ENCODE measurements around the gene LLGL2.

Gene LLGL2

GRCh38 chr17:75507733-75508719 lies 17.5 kb upstream of the LLGL2 start:
- DNase-seq (ENCODE audit: low read depth, low spot score) = no peak
- TF ChIP-seq, protein P1, sequence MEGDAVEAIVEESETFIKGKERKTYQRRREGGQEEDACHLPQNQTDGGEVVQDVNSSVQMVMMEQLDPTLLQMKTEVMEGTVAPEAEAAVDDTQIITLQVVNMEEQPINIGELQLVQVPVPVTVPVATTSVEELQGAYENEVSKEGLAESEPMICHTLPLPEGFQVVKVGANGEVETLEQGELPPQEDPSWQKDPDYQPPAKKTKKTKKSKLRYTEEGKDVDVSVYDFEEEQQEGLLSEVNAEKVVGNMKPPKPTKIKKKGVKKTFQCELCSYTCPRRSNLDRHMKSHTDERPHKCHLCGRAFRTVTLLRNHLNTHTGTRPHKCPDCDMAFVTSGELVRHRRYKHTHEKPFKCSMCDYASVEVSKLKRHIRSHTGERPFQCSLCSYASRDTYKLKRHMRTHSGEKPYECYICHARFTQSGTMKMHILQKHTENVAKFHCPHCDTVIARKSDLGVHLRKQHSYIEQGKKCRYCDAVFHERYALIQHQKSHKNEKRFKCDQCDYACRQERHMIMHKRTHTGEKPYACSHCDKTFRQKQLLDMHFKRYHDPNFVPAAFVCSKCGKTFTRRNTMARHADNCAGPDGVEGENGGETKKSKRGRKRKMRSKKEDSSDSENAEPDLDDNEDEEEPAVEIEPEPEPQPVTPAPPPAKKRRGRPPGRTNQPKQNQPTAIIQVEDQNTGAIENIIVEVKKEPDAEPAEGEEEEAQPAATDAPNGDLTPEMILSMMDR (IDR thresholded peaks at IDR 0.05; ENCODE audit: insufficient read depth, low read length, missing control alignments) = no peak
- ChIA-PET CTCF (interaction anchor here (1.1 to 1.8 kb wide), 5 partner anchors 9 to 242 kb away, joined by 3 to 7 read pairs (median 3); partner anchors contain the start of genes SMIM5 and TSEN54), POLR2A (interaction anchor here (0.5 kb wide), 1 partner anchor 52 kb away, joined by 3 read pairs; no protein-coding TSS in a partner anchor)
- no peak overlapping the region for H3K4me3 ChIP-seq (ENCODE audit: low read depth, low read length)

GRCh38 chr17:75508931-75509361 lies 16.6 kb upstream of the LLGL2 start:
- DNase-seq (ENCODE audit: low read depth, low spot score) = no peak
- CTCF ChIA-PET = interaction anchor here (1.1 to 1.8 kb wide), 3 partner anchors 8 to 241 kb away, joined by 3 to 7 read pairs (median 3); partner anchors contain the start of gene TSEN54
- no peak overlapping the region for H3K4me3 ChIP-seq (ENCODE audit: low read depth, low read length)
- TF ChIP-seq, protein P1 (IDR thresholded peaks at IDR 0.05; ENCODE audit: insufficient read depth, low read length, missing control alignments) = no peak
- POLR2A ChIA-PET = no interaction called here

GRCh38 chr17:75509528-75510258 lies 15.8 kb upstream of the LLGL2 start:
- ChIA-PET POLR2A (no interaction called here), CTCF (interaction anchor here (0.8 kb wide), 2 partner anchors 12 to 115 kb away, joined by 3 to 5 read pairs; no protein-coding TSS in a partner anchor)
- DNase-seq (ENCODE audit: low read depth, low spot score) = no peak
- no peak overlapping the region for H3K4me3 ChIP-seq (ENCODE audit: low read depth, low read length)
- TF ChIP-seq, protein P1 (IDR thresholded peaks at IDR 0.05; ENCODE audit: insufficient read depth, low read length, missing control alignments) = no peak

DNA sequence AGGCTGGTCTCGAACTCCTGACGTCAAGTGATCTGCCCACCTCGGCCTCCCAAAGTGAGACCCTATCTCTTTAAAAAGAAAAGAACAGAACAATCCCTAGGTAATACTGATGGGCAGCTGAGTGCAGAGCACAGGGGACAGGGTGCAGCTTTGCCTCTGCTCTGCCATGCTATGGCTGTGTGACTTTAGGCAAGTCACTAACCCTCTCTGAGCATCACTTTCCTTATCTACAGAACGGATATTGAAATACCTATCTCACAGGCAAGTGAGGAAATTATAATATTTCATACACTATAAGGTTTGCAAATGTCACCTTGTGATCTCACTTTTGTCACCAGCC lies 14.3 kb upstream of the LLGL2 start:
- H3K4me3 ChIP-seq (ENCODE audit: low read depth, low read length) = no peak overlapping the region
- DNase-seq (ENCODE audit: low read depth, low spot score) = no peak
- POLR2A ChIA-PET = interaction anchor here (1.1 kb wide), 1 partner anchor 21 kb away, joined by 3 read pairs; no protein-coding TSS in a partner anchor
- TF ChIP-seq, protein P1 (IDR thresholded peaks at IDR 0.05; ENCODE audit: insufficient read depth, low read length, missing control alignments) = no peak
- CTCF ChIA-PET = interaction anchor here (1.5 kb wide), 1 partner anchor 28 kb away, joined by 4 read pairs; no protein-coding TSS in a partner anchor

DNA sequence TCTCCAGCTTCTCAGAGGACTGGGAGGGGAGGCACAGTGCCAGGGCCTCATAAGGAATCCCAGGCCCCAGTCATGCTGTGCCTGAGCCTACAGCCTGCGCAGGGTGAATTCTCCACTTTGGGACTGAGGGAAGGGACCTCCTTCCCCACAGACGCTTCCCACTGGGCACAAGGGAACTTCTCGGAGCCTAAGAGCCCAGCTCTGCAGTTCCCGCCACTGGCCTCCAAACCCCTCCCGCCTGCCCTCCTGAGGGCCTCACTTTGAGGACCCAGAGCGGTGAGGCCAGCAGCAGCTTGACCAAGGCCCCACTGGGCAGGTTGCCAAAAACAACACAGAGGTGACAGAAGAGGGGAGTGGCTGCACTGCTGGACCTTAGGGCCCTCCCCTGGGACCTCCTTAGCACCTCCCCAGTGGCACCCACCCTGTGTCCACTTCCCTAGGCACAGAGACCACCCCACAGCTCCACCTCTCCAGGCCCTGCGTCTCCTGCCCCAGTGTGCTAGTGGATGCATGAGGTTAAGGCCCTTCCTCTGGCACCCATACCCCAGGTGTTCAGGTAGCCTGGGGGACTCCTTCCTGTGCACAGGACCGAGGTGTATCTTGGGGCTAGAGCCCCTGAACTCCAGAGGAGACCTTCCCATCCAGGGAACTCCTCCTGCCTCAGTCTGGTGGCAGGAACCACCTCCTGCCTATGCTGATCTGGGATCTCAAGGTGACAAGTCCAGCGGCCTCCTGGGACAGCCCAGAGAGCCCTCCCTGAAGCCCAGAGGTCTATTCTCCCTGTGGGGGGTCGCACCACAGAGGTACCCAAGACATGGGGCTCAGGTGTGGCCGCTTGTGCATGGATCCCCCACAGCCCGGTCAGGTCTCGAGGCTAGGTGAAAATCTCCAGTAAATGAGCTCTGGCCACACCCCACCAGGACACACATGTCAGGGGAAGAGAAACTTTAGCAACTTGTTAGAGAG lies 13.6 kb upstream of the LLGL2 start:
- H3K4me3 ChIP-seq (ENCODE audit: low read depth, low read length) = no peak overlapping the region
- TF ChIP-seq, protein P1 (IDR thresholded peaks at IDR 0.05; ENCODE audit: insufficient read depth, low read length, missing control alignments) = no peak
- DNase-seq (ENCODE audit: low read depth, low spot score) = no peak
- ChIA-PET POLR2A (interaction anchor here (1.1 kb wide), 1 partner anchor 22 kb away, joined by 3 read pairs; no protein-coding TSS in a partner anchor), CTCF (interaction anchor here (1.0 to 2.5 kb wide), 5 partner anchors 9 to 236 kb away, joined by 3 to 11 read pairs (median 4); no protein-coding TSS in a partner anchor)
